ENCODE results near the gene GALNT7.

GRCh38 chr4:173171987-173172386 lies 3.4 kb downstream of the GALNT7 start:
- TF ChIP-seq CTCF (IDR thresholded peaks at IDR 0.05): no peak
- no peak for TF ChIP-seq POLR2A (IDR thresholded peaks at IDR 0.05)

All from tibial nerve (tissue), 3 donors.